ENCODE data around the gene HACD2. TPM values are rescaled to one million over a fixed set of nuclear protein-coding genes. Genes with fewer than 3 reads are reported as not detected.

HACD2 gene
- polyA plus RNA-seq, 1 of the 3 experiments (the other 2 are of a cell fraction), result 13.8 TPM

GRCh38 chr3:123458255-123458654 is 126.6 kb downstream of the HACD2 start (continued):
- TF ChIP-seq CTCF (IDR thresholded peaks at IDR 0.05) (no peak), USF2 (IDR thresholded peaks at IDR 0.05; ENCODE audit: borderline replicate concordance, low read depth, low read length) (no peak)

GRCh38 chr3:123457841-123458240 is 127.0 kb downstream of the HACD2 start:
- ChIA-PET CTCF (interaction anchor here (1.2 kb wide), 1 partner anchor 31 kb away, joined by 5 read pairs; no protein-coding TSS in a partner anchor), POLR2A (no interaction called here)
- Histone ChIP-seq H3K27ac (ENCODE audit: low read depth in 2 of 2, low read length in 1 of 2) (no peak overlapping the region), H3K4me1 (ENCODE audit: control insufficient read depth in 1 of 2, insufficient read depth in 2 of 2, low read depth in 1 of 2, low read length in 1 of 2) (no peaks in the 10 kb centered on the region), H3K4me2 (no peak overlapping the region), H3K4me3 (ENCODE audit: low read depth in 2 of 2, low read length in 1 of 2) (no peak overlapping the region), H3F3A (replicated peaks; ENCODE audit: insufficient read depth) (no peaks in the 10 kb centered on the region), H3K79me2 (ENCODE audit: insufficient read depth) (no peaks in the 10 kb centered on the region), H2AFZ (ENCODE audit: low read depth) (no peak overlapping the region), H3K36me3 (replicated peaks in 1 of 2; ENCODE audit: control insufficient read depth in 1 of 2, insufficient read depth in 2 of 2, low read length in 1 of 2) (no peaks in the 10 kb centered on the region), H3K9me2 (no peaks in the 10 kb centered on the region), H3K9ac (no peak overlapping the region), H3K27me3 (ENCODE audit: insufficient read depth) (peaks cover 36% of the 10 kb centered on the region; the same call in 1 of the 2 replicates), H4K20me1 (ENCODE audit: insufficient read depth) (no peaks in the 10 kb centered on the region), H3K9me3 (no peaks in the 10 kb centered on the region)
- no peak for DNase-seq
- TF ChIP-seq USF2 (IDR thresholded peaks at IDR 0.05; ENCODE audit: borderline replicate concordance, low read depth, low read length) (no peak), RAD21 (IDR thresholded peaks at IDR 0.05; ENCODE audit: low read length) (no peak), POLR2AphosphoS5 (IDR thresholded peaks at IDR 0.05; ENCODE audit: low read depth, low read length) (no peak), RXRA (IDR thresholded peaks at IDR 0.05; ENCODE audit: borderline replicate concordance, low read depth) (no peak), TEAD4 (IDR thresholded peaks at IDR 0.05; ENCODE audit: borderline replicate concordance, insufficient read depth) (no peak), TCF12 (IDR thresholded peaks at IDR 0.05) (no peak), RCOR1 (IDR thresholded peaks at IDR 0.05; ENCODE audit: low read length) (no peak), CHD2 (IDR thresholded peaks at IDR 0.05; ENCODE audit: low read length, partially characterized antibody) (no peak), FOSL2 (IDR thresholded peaks at IDR 0.05; ENCODE audit: borderline replicate concordance, low read depth) (no peak)
- WGBS (ENCODE audit: low lambda C conversion rate), result 86% methylated on average over 1 of the region's 1 CpG

GRCh38 chr3:123453675-123454074 is 131.2 kb downstream of the HACD2 start:
- POLR2A ChIA-PET, result no interaction called here
- no peak for DNase-seq
- H3K9me3 ChIP-seq, result no peaks in the 10 kb centered on the region
- no peak overlapping the region for H2AFZ ChIP-seq (ENCODE audit: low read depth)
- no peaks in the 10 kb centered on the region for H3K36me3 ChIP-seq (replicated peaks in 1 of 2; ENCODE audit: control insufficient read depth in 1 of 2, insufficient read depth in 2 of 2, low read length in 1 of 2)
- no peaks in the 10 kb centered on the region for H3K9me2 ChIP-seq
- CTCF ChIA-PET, result interaction anchor here (1.2 kb wide), 1 partner anchor 36 kb away, joined by 5 read pairs; no protein-coding TSS in a partner anchor
- H3K4me1 ChIP-seq (ENCODE audit: control insufficient read depth in 1 of 2, insufficient read depth in 2 of 2, low read depth in 1 of 2, low read length in 1 of 2), result peaks cover 0 to 3% of the 10 kb centered on the region in 2 experiments; a peak in 1 of 4 replicates
- H3K4me3 ChIP-seq (ENCODE audit: low read depth in 2 of 2, low read length in 1 of 2), result no peak overlapping the region
- no peaks in the 10 kb centered on the region for H4K20me1 ChIP-seq (ENCODE audit: insufficient read depth)
- no peak overlapping the region for H3K4me2 ChIP-seq
- no peak overlapping the region for H3K27ac ChIP-seq (ENCODE audit: low read depth in 2 of 2, low read length in 1 of 2)
- no peak overlapping the region for H3K9ac ChIP-seq
- 45% methylated on average over 3 of the region's 3 CpGs for WGBS (ENCODE audit: low lambda C conversion rate)
- H3K79me2 ChIP-seq (ENCODE audit: insufficient read depth), result no peaks in the 10 kb centered on the region
- H3K27me3 ChIP-seq (ENCODE audit: insufficient read depth), result peaks cover 44% of the 10 kb centered on the region
- H3F3A ChIP-seq (replicated peaks; ENCODE audit: insufficient read depth), result no peaks in the 10 kb centered on the region
- TF ChIP-seq USF1 (IDR thresholded peaks at IDR 0.05; ENCODE audit: borderline replicate concordance, low read depth) (no peak), IRF3 (IDR thresholded peaks at IDR 0.05; ENCODE audit: low read depth, low read length) (no peak), TAF1 (IDR thresholded peaks at IDR 0.05; ENCODE audit: borderline replicate concordance, low read depth, low read length) (no peak), SIN3A (IDR thresholded peaks at IDR 0.05; ENCODE audit: borderline replicate concordance, low read depth, low read length) (no peak), GATA2 (CRISPR knock-in tag; IDR thresholded peaks at IDR 0.05) (no peak), CHD2 (IDR thresholded peaks at IDR 0.05; ENCODE audit: low read length, partially characterized antibody) (no peak), CTCF (IDR thresholded peaks at IDR 0.05) (no peak), NFIC (IDR thresholded peaks at IDR 0.05; ENCODE audit: borderline replicate concordance) (no peak), TCF12 (IDR thresholded peaks at IDR 0.05) (no peak), FOXJ3 (CRISPR knock-in tag; IDR thresholded peaks at IDR 0.05) (no peak), POLR2AphosphoS5 (IDR thresholded peaks at IDR 0.05; ENCODE audit: low read depth, low read length) (no peak), RCOR1 (IDR thresholded peaks at IDR 0.05; ENCODE audit: low read length) (no peak)

Measured in SK-N-SH (cell line).